Stimulated activated CD4-positive, alpha-beta T cell treated with anti-CD3 and anti-CD28 coated beads, Interleukin-2, amount 100 ng/mL, for 24 hours (primary cell): ENCODE measurements around the gene OVCH2.
A peak's percentile ranks its signal among the peaks of the same experiment; 100 is the strongest.
"Not testable (repeated sequence)": the region's sequence is repeated elsewhere in the genome, so short reads cannot be mapped to it uniquely, and the experiment has no call there.

ENCODE experiments used
- DNase-seq, 2 donors: peaks; one replicate each; pipeline ENCODE4 v3.0.0-alpha.2; 2020

The OVCH2 gene

GRCh38 chr11:7671347-7672215 is 34.7 kb downstream of the OVCH2 start:
- peak in 1 of 2 donors; percentile 35 for DNase-seq

GRCh38 chr11:7670641-7671040 is 35.6 kb downstream of the OVCH2 start:
- DNase-seq, result no peak

- DNase-seq, result no peak
Measured at GRCh38 chr11:7668911-7669310, 37.4 kb downstream of the OVCH2 start.

- DNase-seq, result no peak
Measured at GRCh38 chr11:7668464-7668863, 37.8 kb downstream of the OVCH2 start.

GRCh38 chr11:7667460-7667859 is 38.8 kb downstream of the OVCH2 start:
- DNase-seq, result no peak

GRCh38 chr11:7666292-7666866 is 39.9 kb downstream of the OVCH2 start:
- no peak for DNase-seq

GRCh38 chr11:7665473-7666291 is 40.6 kb downstream of the OVCH2 start:
- DNase-seq, result peak; percentile 75 to 84

- no peak for DNase-seq
Measured at GRCh38 chr11:7664867-7665266, 41.4 kb downstream of the OVCH2 start.

GRCh38 chr11:7663531-7663930 is 42.7 kb downstream of the OVCH2 start:
- not testable (repeated sequence) for DNase-seq

- DNase-seq, result no peak
Measured at GRCh38 chr11:7657306-7658025, 48.8 kb downstream of the OVCH2 start.

GRCh38 chr11:7656704-7657103 is 49.6 kb downstream of the OVCH2 start:
- DNase-seq, result no peak

- no peak for DNase-seq
Measured at GRCh38 chr11:7655253-7656217, 50.7 kb downstream of the OVCH2 start.

GRCh38 chr11:7654195-7654705 is 52.0 kb downstream of the OVCH2 start:
- no peak for DNase-seq

GRCh38 chr11:7651700-7652099 is 54.6 kb downstream of the OVCH2 start:
- no peak for DNase-seq

- DNase-seq, result no peak
Measured at GRCh38 chr11:7651140-7651551, 55.1 kb downstream of the OVCH2 start.

GRCh38 chr11:7648264-7648663 is 58.0 kb downstream of the OVCH2 start:
- DNase-seq, result no peak

- DNase-seq, result no peak
Measured at GRCh38 chr11:7646866-7647265, 59.4 kb downstream of the OVCH2 start.

- DNase-seq, result no peak
Measured at GRCh38 chr11:7645206-7645605, 61.1 kb downstream of the OVCH2 start.

GRCh38 chr11:7643314-7643713 is 63.0 kb downstream of the OVCH2 start:
- DNase-seq, result no peak

GRCh38 chr11:7642747-7643146 is 63.5 kb downstream of the OVCH2 start:
- no peak for DNase-seq

GRCh38 chr11:7640816-7641215 is 65.5 kb downstream of the OVCH2 start:
- DNase-seq, result no peak
